HCT116 (cell line): Measurements from ENCODE around the gene BIVM.

Experiments used
- JUND ChIP-seq: IDR thresholded peaks from 2 replicates; pipeline ENCODE4 v1.6.1; 2012
- POLR2A ChIP-seq: IDR thresholded peaks from 2 replicates; pipeline ENCODE4 v1.7.0; 2011; ENCODE audit warnings: borderline replicate concordance; ENCODE audit not compliant: insufficient read depth, insufficient read length; ENCODE audit errors: extremely low read depth
- POLR2AphosphoS5 ChIP-seq: IDR thresholded peaks from 2 replicates; pipeline ENCODE4 v1.6.1; 2011; ENCODE audit warnings: mild to moderate bottlenecking, low read depth, low read length, moderate library complexity
- SP1 ChIP-seq: IDR thresholded peaks from 2 replicates; pipeline ENCODE4 v1.6.1; 2012; ENCODE audit warnings: low read depth
- SRF ChIP-seq: IDR thresholded peaks from 2 replicates; pipeline ENCODE4 v1.6.1; 2012; ENCODE audit warnings: low read depth
- ZNF274 ChIP-seq: fragments of 200-500 bp; sonication (Bioruptor generic); IDR thresholded peaks from 2 replicates; pipeline ENCODE4 v1.6.1; 2014; ENCODE audit warnings: mild to moderate bottlenecking, low read depth, low read length, inconsistent platforms
- TF ChIP-seq, protein P1 (sequence below), 3 experiments: fragments of 200-600 bp in 1 of 3; sonication (generic) in 1 of 3; IDR thresholded peaks in 2 of 3; conservative IDR thresholded peaks in 1 of 3; 2 replicates each; pipeline ENCODE4 v1.5.1; 2012 to 2017; ENCODE audit warnings: low read depth in 2 of 3, low read length in 2 of 3, antibody characterized with exemption in 1 of 3, borderline replicate concordance in 1 of 3, control low read depth in 1 of 3, mild to moderate bottlenecking in 1 of 3, mixed read lengths in 1 of 3, mixed run types in 1 of 3, moderate library complexity in 1 of 3; ENCODE audit not compliant: insufficient read depth in 1 of 3
- TF ChIP-seq, protein P2 (sequence below): IDR thresholded peaks from 2 replicates; pipeline ENCODE4 v1.6.1; 2012
- TF ChIP-seq, protein P3 (sequence below): IDR thresholded peaks from 2 replicates; pipeline ENCODE4 v1.6.1; 2012; ENCODE audit warnings: low read depth

DNA sequence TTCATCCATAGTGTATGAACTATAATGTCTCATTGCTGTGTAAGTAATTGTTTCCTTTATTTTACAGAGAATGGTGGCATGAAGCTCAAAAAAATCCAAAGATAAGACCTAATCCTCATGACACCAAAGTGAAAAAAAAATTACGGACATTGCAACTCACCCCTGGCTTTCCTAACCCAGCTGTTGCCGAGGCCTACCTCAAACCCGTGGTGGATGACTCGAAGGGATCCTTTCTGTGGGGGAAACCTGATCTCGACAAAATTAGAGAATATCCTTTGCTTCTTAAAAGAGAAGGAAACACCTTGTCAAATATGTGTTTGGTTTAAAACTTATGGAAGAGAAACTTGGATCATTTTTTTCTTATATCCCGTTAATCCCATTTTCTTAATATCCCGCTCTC is 73.2 kb downstream of the BIVM start:
- TF ChIP-seq, protein P1, sequence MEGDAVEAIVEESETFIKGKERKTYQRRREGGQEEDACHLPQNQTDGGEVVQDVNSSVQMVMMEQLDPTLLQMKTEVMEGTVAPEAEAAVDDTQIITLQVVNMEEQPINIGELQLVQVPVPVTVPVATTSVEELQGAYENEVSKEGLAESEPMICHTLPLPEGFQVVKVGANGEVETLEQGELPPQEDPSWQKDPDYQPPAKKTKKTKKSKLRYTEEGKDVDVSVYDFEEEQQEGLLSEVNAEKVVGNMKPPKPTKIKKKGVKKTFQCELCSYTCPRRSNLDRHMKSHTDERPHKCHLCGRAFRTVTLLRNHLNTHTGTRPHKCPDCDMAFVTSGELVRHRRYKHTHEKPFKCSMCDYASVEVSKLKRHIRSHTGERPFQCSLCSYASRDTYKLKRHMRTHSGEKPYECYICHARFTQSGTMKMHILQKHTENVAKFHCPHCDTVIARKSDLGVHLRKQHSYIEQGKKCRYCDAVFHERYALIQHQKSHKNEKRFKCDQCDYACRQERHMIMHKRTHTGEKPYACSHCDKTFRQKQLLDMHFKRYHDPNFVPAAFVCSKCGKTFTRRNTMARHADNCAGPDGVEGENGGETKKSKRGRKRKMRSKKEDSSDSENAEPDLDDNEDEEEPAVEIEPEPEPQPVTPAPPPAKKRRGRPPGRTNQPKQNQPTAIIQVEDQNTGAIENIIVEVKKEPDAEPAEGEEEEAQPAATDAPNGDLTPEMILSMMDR (IDR thresholded peaks at IDR 0.05 in 2 of 3, conservative IDR thresholded peaks at IDR 0.05 in 1 of 3; ENCODE audit: borderline replicate concordance in 1 of 3, insufficient read depth in 1 of 3, low read depth in 2 of 3, low read length in 2 of 3): no peak
- no peak for TF ChIP-seq POLR2A
- TF ChIP-seq, protein P2, sequence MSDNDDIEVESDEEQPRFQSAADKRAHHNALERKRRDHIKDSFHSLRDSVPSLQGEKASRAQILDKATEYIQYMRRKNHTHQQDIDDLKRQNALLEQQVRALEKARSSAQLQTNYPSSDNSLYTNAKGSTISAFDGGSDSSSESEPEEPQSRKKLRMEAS: no peak
- TF ChIP-seq, protein P3, sequence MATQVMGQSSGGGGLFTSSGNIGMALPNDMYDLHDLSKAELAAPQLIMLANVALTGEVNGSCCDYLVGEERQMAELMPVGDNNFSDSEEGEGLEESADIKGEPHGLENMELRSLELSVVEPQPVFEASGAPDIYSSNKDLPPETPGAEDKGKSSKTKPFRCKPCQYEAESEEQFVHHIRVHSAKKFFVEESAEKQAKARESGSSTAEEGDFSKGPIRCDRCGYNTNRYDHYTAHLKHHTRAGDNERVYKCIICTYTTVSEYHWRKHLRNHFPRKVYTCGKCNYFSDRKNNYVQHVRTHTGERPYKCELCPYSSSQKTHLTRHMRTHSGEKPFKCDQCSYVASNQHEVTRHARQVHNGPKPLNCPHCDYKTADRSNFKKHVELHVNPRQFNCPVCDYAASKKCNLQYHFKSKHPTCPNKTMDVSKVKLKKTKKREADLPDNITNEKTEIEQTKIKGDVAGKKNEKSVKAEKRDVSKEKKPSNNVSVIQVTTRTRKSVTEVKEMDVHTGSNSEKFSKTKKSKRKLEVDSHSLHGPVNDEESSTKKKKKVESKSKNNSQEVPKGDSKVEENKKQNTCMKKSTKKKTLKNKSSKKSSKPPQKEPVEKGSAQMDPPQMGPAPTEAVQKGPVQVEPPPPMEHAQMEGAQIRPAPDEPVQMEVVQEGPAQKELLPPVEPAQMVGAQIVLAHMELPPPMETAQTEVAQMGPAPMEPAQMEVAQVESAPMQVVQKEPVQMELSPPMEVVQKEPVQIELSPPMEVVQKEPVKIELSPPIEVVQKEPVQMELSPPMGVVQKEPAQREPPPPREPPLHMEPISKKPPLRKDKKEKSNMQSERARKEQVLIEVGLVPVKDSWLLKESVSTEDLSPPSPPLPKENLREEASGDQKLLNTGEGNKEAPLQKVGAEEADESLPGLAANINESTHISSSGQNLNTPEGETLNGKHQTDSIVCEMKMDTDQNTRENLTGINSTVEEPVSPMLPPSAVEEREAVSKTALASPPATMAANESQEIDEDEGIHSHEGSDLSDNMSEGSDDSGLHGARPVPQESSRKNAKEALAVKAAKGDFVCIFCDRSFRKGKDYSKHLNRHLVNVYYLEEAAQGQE: no peak
- no peak for TF ChIP-seq JUND
- TF ChIP-seq SRF: no peak
- TF ChIP-seq ZNF274: no peak
- TF ChIP-seq SP1: no peak
- no peak for TF ChIP-seq POLR2AphosphoS5
